SK-N-MC (cell line): ENCODE measurements around the gene MORN4.

Source experiments
- EZH2 ChIP-seq: fragments of 200-600 bp; sonication (generic); IDR thresholded peaks from one replicate; pipeline ENCODE4 v1.6.1; 2017; ENCODE audit warnings: antibody characterized with exemption
- POLR2AphosphoS5 ChIP-seq: IDR thresholded peaks from 2 replicates; pipeline ENCODE4 v1.6.1; 2012; ENCODE audit warnings: mild to moderate bottlenecking, low read depth, low read length, borderline replicate concordance

- no peak for TF ChIP-seq POLR2AphosphoS5
- TF ChIP-seq EZH2 = no peak
These were observed 52.6 kb downstream of the MORN4 start for GRCh38 chr10:97580421-97581367.
